Adipocyte (in vitro differentiated cells): ENCODE results near the gene TPR.

ENCODE experiments used
- DNase-seq: peaks from one replicate; pipeline ENCODE4 v3.0.0-alpha.2; 2015; ENCODE audit warnings: low read depth
- H3K27me3 ChIP-seq: replicated peaks from 2 replicates; pipeline ENCODE4 v1.7.0; 2013; ENCODE audit warnings: mild to moderate bottlenecking, low read length, moderate library complexity; ENCODE audit not compliant: control insufficient read depth, insufficient read depth
- H3K36me3 ChIP-seq: 2 replicates; pipeline ENCODE4 v1.7.0; 2013; ENCODE audit warnings: low read length, mild to moderate bottlenecking, moderate library complexity; ENCODE audit not compliant: control insufficient read depth, insufficient read depth, severe bottlenecking
- H3K4me1 ChIP-seq: 2 replicates; pipeline ENCODE4 v1.7.0; 2013; ENCODE audit warnings: mild to moderate bottlenecking, low read length, moderate library complexity; ENCODE audit not compliant: control insufficient read depth, insufficient read depth
- H3K4me3 ChIP-seq: 2 replicates; pipeline ENCODE4 v1.7.0; 2013; ENCODE audit warnings: mild to moderate bottlenecking, low read length, moderate library complexity
- H3K9ac ChIP-seq: 2 replicates; pipeline ENCODE4 v1.7.0; 2013; ENCODE audit warnings: mild to moderate bottlenecking, low read length, moderate library complexity
- H3K9me3 ChIP-seq: 2 replicates; pipeline ENCODE4 v1.7.0; 2013; ENCODE audit warnings: mild to moderate bottlenecking, low read length, moderate library complexity; ENCODE audit not compliant: control insufficient read depth

The TPR gene

DNA sequence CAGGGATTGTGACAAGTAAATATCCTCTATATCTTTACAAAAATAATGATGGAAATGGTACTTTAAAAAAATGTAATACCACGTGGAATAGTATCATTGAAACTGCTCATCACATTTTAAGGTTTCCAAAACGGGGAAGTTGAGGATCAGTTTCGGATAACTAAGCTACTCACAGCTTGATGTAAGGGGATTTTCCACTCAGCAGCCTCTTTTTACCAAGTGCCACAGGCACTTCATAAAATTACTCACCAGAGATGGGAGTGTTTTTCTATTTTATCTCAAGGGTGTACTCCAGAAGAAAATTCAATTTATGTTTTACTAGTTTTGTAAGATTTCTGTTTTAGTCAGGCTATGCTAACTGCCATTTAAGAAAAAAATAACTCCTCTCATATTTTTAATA is 91.7 kb downstream of the TPR start:
- Histone ChIP-seq H3K27me3 (no peaks in the 10 kb centered on the region), H3K9ac (no peak overlapping the region), H3K4me3 (no peak overlapping the region), H3K4me1 (peaks cover 25% of the 10 kb centered on the region), H3K9me3 (no peaks in the 10 kb centered on the region), H3K36me3 (no peaks in the 10 kb centered on the region)
- DNase-seq: no peak

- H3K9me3 ChIP-seq: no peaks in the 10 kb centered on the region
- peaks cover 18% of the 10 kb centered on the region for H3K4me1 ChIP-seq
- DNase-seq: no peak
- H3K27me3 ChIP-seq: no peaks in the 10 kb centered on the region
- no peaks in the 10 kb centered on the region for H3K36me3 ChIP-seq
- no peak overlapping the region for H3K9ac ChIP-seq
- no peak overlapping the region for H3K4me3 ChIP-seq
Measured at GRCh38 chr1:186282466-186282865, 92.6 kb downstream of the TPR start.

DNA sequence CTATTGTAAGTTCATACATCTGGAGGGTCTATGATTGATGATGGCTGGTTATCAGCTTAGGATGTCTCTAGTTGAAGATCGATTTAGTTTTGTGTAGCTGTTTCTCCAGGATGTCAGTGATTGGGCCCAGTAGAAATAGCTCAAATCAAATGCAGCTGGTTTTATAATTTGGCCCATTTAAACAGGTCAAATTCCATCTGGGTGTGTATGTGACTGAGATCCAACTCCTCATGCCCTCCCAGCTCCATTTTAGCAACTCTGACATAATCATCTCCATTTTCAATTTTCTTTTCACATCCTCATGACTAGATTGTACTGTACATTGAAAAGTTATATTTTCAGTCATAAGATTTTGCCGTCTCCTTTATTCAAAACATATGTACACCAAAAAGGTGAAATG is 99.2 kb downstream of the TPR start:
- DNase-seq: no peak
- H3K36me3 ChIP-seq: no peaks in the 10 kb centered on the region

GRCh38 chr1:186272486-186272885 is 102.6 kb downstream of the TPR start:
- DNase-seq: no peak
- Histone ChIP-seq H3K9ac (no peak overlapping the region), H3K4me1 (peaks cover 4% of the 10 kb centered on the region), H3K4me3 (no peak overlapping the region), H3K9me3 (no peaks in the 10 kb centered on the region), H3K27me3 (no peaks in the 10 kb centered on the region), H3K36me3 (no peaks in the 10 kb centered on the region)

More for the DNA sequence above, 99.2 kb downstream of the TPR start:
- Histone ChIP-seq H3K4me3 (no peak overlapping the region), H3K4me1 (peaks cover 4% of the 10 kb centered on the region), H3K9me3 (no peaks in the 10 kb centered on the region), H3K27me3 (no peaks in the 10 kb centered on the region), H3K9ac (no peak overlapping the region)

DNA sequence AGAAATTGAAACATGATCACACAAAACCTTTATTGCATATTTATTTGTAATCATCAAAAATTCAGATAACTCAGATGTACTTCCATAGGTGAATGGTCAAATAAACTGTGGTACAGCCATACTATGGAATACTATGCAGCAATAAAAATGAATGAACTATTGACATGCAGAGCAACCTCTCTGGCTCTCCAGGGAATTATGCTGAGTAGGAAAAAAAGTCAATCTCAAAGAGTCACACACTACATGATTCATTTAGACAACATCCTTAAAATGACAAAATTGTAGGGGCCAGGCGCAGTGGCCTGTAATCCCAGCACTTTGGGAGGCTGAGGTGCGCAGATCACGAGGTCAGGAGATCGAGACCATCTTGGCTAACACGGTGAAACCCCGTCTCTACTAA is 104.0 kb downstream of the TPR start:
- no peak for DNase-seq
- no peaks in the 10 kb centered on the region for H3K36me3 ChIP-seq
- H3K27me3 ChIP-seq: no peaks in the 10 kb centered on the region
- peaks cover 4% of the 10 kb centered on the region for H3K4me1 ChIP-seq
- no peak overlapping the region for H3K9ac ChIP-seq
- H3K4me3 ChIP-seq: no peak overlapping the region
- H3K9me3 ChIP-seq: no peaks in the 10 kb centered on the region
